CD4-positive, alpha-beta T cell treated with Interleukin-1 beta for 1 hour (primary cell): ENCODE data around the gene PBRM1.
A peak's percentile ranks its signal among the peaks of the same experiment; 100 is the strongest.

Experiments used
- DNase-seq, 2 donors: peaks; one replicate each; pipeline ENCODE4 v3.0.0-alpha.2; 2020 to 2022

PBRM1 gene

GRCh38 chr3:52568069-52568468, 117.6 kb downstream of the PBRM1 start:
- DNase-seq, result no peak

- DNase-seq, result no peak
These were observed 121.7 kb downstream of the PBRM1 start for GRCh38 chr3:52563984-52564383.

GRCh38 chr3:52561028-52561747, 124.5 kb downstream of the PBRM1 start:
- DNase-seq, result no peak

GRCh38 chr3:52558436-52558835, 127.3 kb downstream of the PBRM1 start:
- no peak for DNase-seq

GRCh38 chr3:52557011-52557960, 128.4 kb downstream of the PBRM1 start:
- DNase-seq, result no peak

GRCh38 chr3:52555056-52555455, 130.7 kb downstream of the PBRM1 start:
- DNase-seq, result no peak

- DNase-seq, result no peak
These were observed 131.5 kb downstream of the PBRM1 start for GRCh38 chr3:52554026-52554755.

- DNase-seq, result no peak
These were observed 133.6 kb downstream of the PBRM1 start for GRCh38 chr3:52552089-52552488.

GRCh38 chr3:52551118-52551517, 134.6 kb downstream of the PBRM1 start:
- no peak for DNase-seq

GRCh38 chr3:52547143-52547542, 138.6 kb downstream of the PBRM1 start:
- no peak for DNase-seq

GRCh38 chr3:52546111-52546901, 139.4 kb downstream of the PBRM1 start:
- no peak for DNase-seq

GRCh38 chr3:52544937-52545336, 140.8 kb downstream of the PBRM1 start:
- DNase-seq, result no peak

- DNase-seq, result no peak
These were observed 144.7 kb downstream of the PBRM1 start for GRCh38 chr3:52541050-52541449.

GRCh38 chr3:52539010-52539653, 146.6 kb downstream of the PBRM1 start:
- no peak for DNase-seq

GRCh38 chr3:52537726-52538421, 147.8 kb downstream of the PBRM1 start:
- no peak for DNase-seq

GRCh38 chr3:52537165-52537620, 148.5 kb downstream of the PBRM1 start:
- no peak for DNase-seq

- peak; percentile 98 to 99 for DNase-seq
These were observed 149.1 kb downstream of the PBRM1 start, which contains the start of gene UQCC5 for GRCh38 chr3:52536369-52537164. UQCC5 (plus strand) TSS chr3:52536605; CDS start chr3:52536756, 151 bp downstream.

- DNase-seq, result no peak
These were observed 149.7 kb downstream of the PBRM1 start for GRCh38 chr3:52536112-52536368.

GRCh38 chr3:52535411-52536111, 150.2 kb downstream of the PBRM1 start:
- DNase-seq, result no peak
